AG04449 (cell line): ENCODE results near the gene PLRG1.

Experiments
- CTCF ChIA-PET: fragments of 350-600 bp; formaldehyde crosslinking; extraction: SDS; loops from one replicate; lab custom pipeline; 2021; ENCODE audit warnings: antibody characterized with exemption; lab: Yijun Ruan, JAX
- POLR2A ChIA-PET: fragments of 400-600, 350-600 bp; formaldehyde crosslinking; extraction: SDS; loops from one replicate; lab custom pipeline; 2020; ENCODE audit warnings: antibody characterized with exemption, inconsistent platforms; lab: Yijun Ruan, JAX
- DNase-seq: peaks from one replicate; pipeline ENCODE4 v3.0.0-alpha.2; 2010; ENCODE audit warnings: low read depth, low spot score
- H3K4me3 ChIP-seq: 2 replicates; pipeline ENCODE4 v1.5.1; 2011; ENCODE audit warnings: low read depth, mild to moderate bottlenecking, control low read depth, low read length
- CTCF ChIP-seq: IDR thresholded peaks from one replicate; pipeline ENCODE4 v1.5.1; 2011; ENCODE audit warnings: mild to moderate bottlenecking, moderate library complexity, low read length, control low read depth, inconsistent platforms; ENCODE audit not compliant: insufficient read depth; ENCODE audit errors: missing control alignments

PLRG1 gene

DNA sequence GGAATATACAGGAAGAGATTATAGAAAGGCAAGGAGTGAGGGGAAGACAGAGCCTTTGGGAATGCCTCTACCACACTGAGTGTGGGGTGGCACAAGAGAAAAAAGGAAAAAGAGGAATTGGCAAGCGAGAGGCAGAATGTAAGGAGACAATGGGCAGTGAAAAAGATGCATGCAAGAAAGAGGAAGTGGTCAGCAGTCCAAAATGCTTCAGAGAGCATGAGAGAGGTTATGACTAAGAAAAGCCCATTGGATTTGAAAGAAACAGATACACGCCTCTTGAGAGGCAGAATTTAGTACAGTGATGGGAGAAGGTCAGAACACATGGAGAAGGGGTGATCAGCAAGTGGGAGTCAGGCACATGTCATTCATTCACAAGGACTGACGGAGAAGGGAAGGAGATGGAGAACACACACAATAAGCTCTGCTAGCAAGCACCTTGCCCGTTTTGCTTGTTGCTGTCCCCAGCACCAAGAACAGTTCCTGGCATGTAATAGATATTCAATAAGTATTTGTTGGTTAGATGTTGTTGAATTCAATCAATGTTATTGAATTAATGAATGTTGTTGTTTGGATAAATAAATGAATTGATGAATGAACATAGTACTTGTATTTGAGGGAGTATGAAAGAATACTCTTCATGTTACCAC is 65.0 kb downstream of the PLRG1 start:
- H3K4me3 ChIP-seq, result no peak overlapping the region
- DNase-seq, result no peak
- POLR2A ChIA-PET, result no interaction called here
- CTCF ChIA-PET, result no interaction called here
- TF ChIP-seq CTCF, result no peak
